ENCODE data around the gene F7.
A peak's percentile ranks its signal among the peaks of the same experiment; 100 is the strongest.

The F7 gene

GRCh38 chr13:113150550-113151365 is 45.2 kb downstream of the F7 start:
- Histone ChIP-seq H3K4me3 (ENCODE audit: extremely low read depth, insufficient read depth, low read length, poor library complexity, severe bottlenecking) (no peak overlapping the region), H3K27ac (ENCODE audit: low read depth, low read length, severe bottlenecking) (no peak overlapping the region), H3K9me3 (ENCODE audit: control insufficient read depth, low read length) (no peaks in the 10 kb centered on the region), H3K36me3 (ENCODE audit: control insufficient read depth, insufficient read depth, low read length) (no peaks in the 10 kb centered on the region), H3K4me1 (ENCODE audit: control insufficient read depth, insufficient read depth, low read length, poor library complexity, severe bottlenecking) (no peaks in the 10 kb centered on the region)
- 92 to 94% methylated on average over 29 to 31 of the region's 31 CpGs for WGBS, 2 experiments (ENCODE audit: insufficient coverage in 2 of 2)

DNA sequence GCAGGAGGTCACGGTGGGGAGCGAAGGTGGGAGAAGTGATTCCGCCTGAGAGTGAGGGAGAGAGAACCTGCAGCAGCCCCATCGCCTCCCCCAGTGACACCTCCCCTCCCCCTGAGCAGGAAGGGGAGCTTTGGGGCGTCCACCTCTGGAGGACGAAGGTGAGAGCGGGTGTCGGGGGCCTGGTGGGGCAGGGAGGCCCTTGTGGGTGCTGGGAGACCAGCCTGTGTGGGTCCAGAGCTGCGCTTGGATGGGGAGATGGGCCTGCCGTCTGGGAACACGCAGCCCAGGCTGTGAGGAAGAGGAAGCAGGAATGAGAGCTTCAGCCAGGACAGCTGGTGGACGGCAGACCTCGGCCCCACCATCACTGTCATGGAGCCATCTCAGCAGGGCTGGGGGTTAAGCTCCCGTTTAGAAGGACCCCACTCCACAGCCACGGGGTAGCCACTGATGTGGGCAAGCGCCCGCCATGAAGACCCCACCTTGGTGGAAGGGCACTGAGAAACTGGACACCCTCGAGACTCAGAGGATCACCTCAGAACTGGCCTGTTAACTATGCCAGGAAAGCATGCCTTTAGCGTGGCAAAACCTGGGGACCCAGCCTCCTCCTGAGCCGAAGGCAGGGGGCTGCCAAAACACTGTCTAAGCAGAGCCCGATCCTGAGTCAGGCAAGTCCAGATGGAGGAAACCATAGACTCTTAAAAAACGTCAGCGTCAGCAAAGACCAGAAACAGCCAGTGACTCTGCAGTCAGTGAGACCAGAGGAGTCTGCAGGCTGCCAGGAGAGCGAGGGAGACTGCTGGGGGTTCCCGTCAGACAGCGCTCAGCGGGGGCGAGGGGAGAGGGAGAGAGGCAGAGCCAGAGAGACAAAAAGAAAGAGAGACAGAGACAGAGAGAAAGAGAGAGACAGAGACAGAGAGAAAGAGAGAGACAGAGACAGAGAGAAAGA is 46.4 kb downstream of the F7 start:
- Histone ChIP-seq H3K4me3 (ENCODE audit: extremely low read depth, insufficient read depth, low read length, poor library complexity, severe bottlenecking) (peak overlapping the region; percentile 25), H3K9me3 (ENCODE audit: control insufficient read depth, low read length) (no peaks in the 10 kb centered on the region), H3K4me1 (ENCODE audit: control insufficient read depth, insufficient read depth, low read length, poor library complexity, severe bottlenecking) (no peaks in the 10 kb centered on the region), H3K27ac (ENCODE audit: low read depth, low read length, severe bottlenecking) (no peak overlapping the region), H3K36me3 (ENCODE audit: control insufficient read depth, insufficient read depth, low read length) (no peaks in the 10 kb centered on the region)
- 78 to 79% methylated on average over 23 to 26 of the region's 28 CpGs for WGBS, 2 experiments (ENCODE audit: insufficient coverage in 2 of 2)

GRCh38 chr13:113152691-113152983 is 47.0 kb downstream of the F7 start:
- Histone ChIP-seq H3K4me3 (ENCODE audit: extremely low read depth, insufficient read depth, low read length, poor library complexity, severe bottlenecking) (peak overlapping the region; percentile 25), H3K36me3 (ENCODE audit: control insufficient read depth, insufficient read depth, low read length) (no peaks in the 10 kb centered on the region), H3K9me3 (ENCODE audit: control insufficient read depth, low read length) (no peaks in the 10 kb centered on the region), H3K27ac (ENCODE audit: low read depth, low read length, severe bottlenecking) (no peak overlapping the region), H3K4me1 (ENCODE audit: control insufficient read depth, insufficient read depth, low read length, poor library complexity, severe bottlenecking) (no peaks in the 10 kb centered on the region)
- WGBS, 2 experiments (ENCODE audit: insufficient coverage in 2 of 2) = 58 to 71% methylated on average over 2 of the region's 2 CpGs

- WGBS, 2 experiments (ENCODE audit: insufficient coverage in 2 of 2) = 15 to 22% methylated on average over 49 to 58 of the region's 60 CpGs
- Histone ChIP-seq H3K36me3 (ENCODE audit: control insufficient read depth, insufficient read depth, low read length) (no peaks in the 10 kb centered on the region), H3K27ac (ENCODE audit: low read depth, low read length, severe bottlenecking) (peak overlapping the region; percentile 7)
Observed at GRCh38 chr13:113152984-113153809, 47.6 kb downstream of the F7 start.

DNA sequence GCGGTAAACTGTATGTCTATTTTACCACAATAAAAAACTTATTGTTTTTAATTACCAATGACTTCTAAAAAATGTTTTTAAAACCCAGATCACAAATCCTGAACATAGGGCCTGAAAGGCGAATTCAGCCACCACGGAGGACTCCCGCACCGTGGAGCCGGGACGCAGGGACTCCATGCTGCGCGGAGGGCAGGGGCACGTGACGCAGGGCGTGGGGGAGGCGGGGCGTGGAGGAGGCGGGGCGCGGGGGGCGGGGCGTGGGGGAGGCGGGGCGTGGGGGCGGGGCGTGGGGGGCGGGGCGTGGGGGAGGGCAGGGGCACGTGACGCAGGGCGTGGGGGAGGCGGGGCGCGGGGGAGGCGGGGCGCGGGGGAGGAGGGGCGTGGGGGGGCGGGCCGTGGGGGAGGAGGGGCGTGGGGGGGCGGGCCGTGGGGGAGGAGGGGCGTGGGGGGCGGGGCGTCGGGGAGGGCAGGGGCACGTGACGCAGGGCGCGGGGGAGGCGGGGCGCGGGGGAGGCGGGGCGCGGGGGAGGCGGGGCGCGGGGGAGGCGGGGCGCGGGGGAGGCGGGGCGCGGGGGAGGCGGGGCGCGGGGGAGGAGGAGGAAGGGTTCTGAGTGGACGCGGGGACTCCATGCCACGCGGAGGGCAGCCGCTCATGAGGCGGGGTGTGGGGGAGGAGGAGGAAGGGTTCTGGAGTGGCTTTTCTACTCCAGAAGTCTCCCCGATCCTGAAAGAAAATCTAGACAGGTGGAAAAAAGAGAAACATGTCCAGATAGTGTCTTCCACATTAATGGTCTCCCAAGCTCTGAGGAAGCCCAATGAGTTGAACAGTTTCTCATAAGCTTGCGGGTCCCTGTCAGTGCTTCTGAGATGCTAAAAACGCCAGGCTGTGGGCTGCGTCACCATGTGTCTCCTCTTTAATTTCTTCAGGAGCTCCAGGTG is 48.5 kb downstream of the F7 start:
- Histone ChIP-seq H3K4me3 (ENCODE audit: extremely low read depth, insufficient read depth, low read length, poor library complexity, severe bottlenecking) (peak overlapping the region; percentile 25), H3K27ac (ENCODE audit: low read depth, low read length, severe bottlenecking) (no peak overlapping the region)

More at GRCh38 chr13:113152984-113153809, 47.6 kb downstream of the F7 start:
- no peaks in the 10 kb centered on the region for H3K4me1 ChIP-seq (ENCODE audit: control insufficient read depth, insufficient read depth, low read length, poor library complexity, severe bottlenecking)
- H3K9me3 ChIP-seq (ENCODE audit: control insufficient read depth, low read length) = no peaks in the 10 kb centered on the region
- H3K4me3 ChIP-seq (ENCODE audit: extremely low read depth, insufficient read depth, low read length, poor library complexity, severe bottlenecking) = peak overlapping the region; percentile 25

DNA sequence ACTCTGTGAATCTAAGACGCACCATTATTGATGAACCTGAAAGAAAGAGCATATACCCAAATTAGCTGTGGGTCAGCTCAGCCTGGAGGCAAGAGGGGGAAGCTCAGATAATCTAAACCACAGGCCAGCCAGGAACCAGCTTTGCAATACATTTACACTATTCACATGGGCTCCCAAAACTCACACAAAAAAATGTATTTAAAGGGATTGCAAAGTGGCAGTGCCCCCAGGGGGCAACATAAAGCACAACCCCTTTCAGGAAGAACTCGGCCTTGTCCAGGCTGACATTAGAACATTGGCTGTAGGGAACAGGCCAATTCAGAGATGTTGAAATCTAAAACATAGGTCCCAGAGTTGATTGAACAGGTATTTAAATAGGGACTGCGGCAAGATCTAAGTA is 49.6 kb downstream of the F7 start:
- Histone ChIP-seq H3K9me3 (ENCODE audit: control insufficient read depth, low read length) (no peaks in the 10 kb centered on the region), H3K4me3 (ENCODE audit: extremely low read depth, insufficient read depth, low read length, poor library complexity, severe bottlenecking) (no peak overlapping the region), H3K27ac (ENCODE audit: low read depth, low read length, severe bottlenecking) (no peak overlapping the region), H3K36me3 (ENCODE audit: control insufficient read depth, insufficient read depth, low read length) (no peaks in the 10 kb centered on the region), H3K4me1 (ENCODE audit: control insufficient read depth, insufficient read depth, low read length, poor library complexity, severe bottlenecking) (no peaks in the 10 kb centered on the region)
- WGBS, 2 experiments (ENCODE audit: insufficient coverage in 2 of 2) = 86 to 89% methylated on average over 2 of the region's 3 CpGs

More for the DNA sequence above, 48.5 kb downstream of the F7 start:
- Histone ChIP-seq H3K9me3 (ENCODE audit: control insufficient read depth, low read length) (no peaks in the 10 kb centered on the region), H3K36me3 (ENCODE audit: control insufficient read depth, insufficient read depth, low read length) (no peaks in the 10 kb centered on the region), H3K4me1 (ENCODE audit: control insufficient read depth, insufficient read depth, low read length, poor library complexity, severe bottlenecking) (no peaks in the 10 kb centered on the region)
- 53 to 93% methylated on average over 4 to 9 of the region's 76 CpGs for WGBS, 2 experiments (ENCODE audit: insufficient coverage in 2 of 2)

- Histone ChIP-seq H3K4me1 (ENCODE audit: control insufficient read depth, insufficient read depth, low read length, poor library complexity, severe bottlenecking) (no peaks in the 10 kb centered on the region), H3K27ac (ENCODE audit: low read depth, low read length, severe bottlenecking) (no peak overlapping the region), H3K36me3 (ENCODE audit: control insufficient read depth, insufficient read depth, low read length) (no peaks in the 10 kb centered on the region), H3K4me3 (ENCODE audit: extremely low read depth, insufficient read depth, low read length, poor library complexity, severe bottlenecking) (no peak overlapping the region), H3K9me3 (ENCODE audit: control insufficient read depth, low read length) (no peaks in the 10 kb centered on the region)
- 91 to 98% methylated on average over 5 to 7 of the region's 9 CpGs for WGBS, 2 experiments (ENCODE audit: insufficient coverage in 2 of 2)
Observed at GRCh38 chr13:113155982-113156655, 50.5 kb downstream of the F7 start.

DNA sequence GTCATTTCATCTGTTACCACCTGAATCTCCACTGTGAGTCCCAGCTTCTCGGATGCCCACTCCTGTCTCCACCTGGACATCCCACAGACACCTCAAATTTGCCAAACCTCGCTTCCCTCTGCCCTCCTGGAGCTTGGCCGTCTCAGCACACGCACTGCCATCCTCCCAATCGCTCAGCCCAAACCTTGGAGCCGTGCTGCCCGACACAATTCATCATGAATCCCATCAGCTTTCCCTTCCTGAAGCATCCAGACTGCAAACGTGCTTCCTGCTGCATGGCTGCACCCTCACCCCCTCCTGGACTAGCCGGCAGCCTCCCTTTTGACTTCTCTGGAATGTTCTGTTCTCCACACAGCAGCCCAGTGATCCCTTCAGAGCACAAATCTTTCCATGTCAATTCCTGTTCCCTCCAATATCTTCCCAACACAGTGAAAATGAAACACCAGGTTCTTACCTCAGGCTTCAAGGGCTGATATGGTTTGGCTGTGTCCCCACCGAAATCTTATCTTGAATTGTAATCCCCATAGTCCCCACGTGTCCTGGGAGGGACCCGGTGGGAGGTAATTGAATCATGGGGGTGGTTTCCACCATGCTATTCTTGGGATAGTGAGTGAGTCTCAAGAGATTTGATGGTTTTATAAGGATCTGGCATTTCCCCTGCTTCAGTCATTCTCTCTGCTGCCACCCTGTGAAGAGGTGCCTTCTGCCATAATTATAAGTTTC is 51.8 kb downstream of the F7 start:
- 84 to 88% methylated on average over 9 of the region's 12 CpGs for WGBS, 2 experiments (ENCODE audit: insufficient coverage in 2 of 2)
- H3K36me3 ChIP-seq (ENCODE audit: control insufficient read depth, insufficient read depth, low read length) = no peaks in the 10 kb centered on the region
- H3K4me3 ChIP-seq (ENCODE audit: extremely low read depth, insufficient read depth, low read length, poor library complexity, severe bottlenecking) = no peak overlapping the region
- H3K9me3 ChIP-seq (ENCODE audit: control insufficient read depth, low read length) = no peaks in the 10 kb centered on the region
- no peak overlapping the region for H3K27ac ChIP-seq (ENCODE audit: low read depth, low read length, severe bottlenecking)
- no peaks in the 10 kb centered on the region for H3K4me1 ChIP-seq (ENCODE audit: control insufficient read depth, insufficient read depth, low read length, poor library complexity, severe bottlenecking)
